NCI-H69 (cell line): ENCODE data around the gene PCDHB4.
"Not testable (repeated sequence)": the region's sequence is repeated elsewhere in the genome, so short reads cannot be mapped to it uniquely, and the experiment has no call there.

Source experiments
- DNase-seq: peaks from one replicate; lab custom pipeline; 2025; lab: John Stamatoyannopoulos, UW

The PCDHB4 gene

GRCh38 chr5:141121563-141121962 is at the start of gene PCDHB4:
PCDHB4 (plus strand) TSS chr5:141121818; CDS start chr5:141121999, 181 bp downstream.
- peak; percentile 65 for DNase-seq

GRCh38 chr5:141077826-141078225 is 43.8 kb upstream of the PCDHB4 start:
- no peak for DNase-seq

- no peak for DNase-seq
Observed at GRCh38 chr5:141082228-141082627, 39.4 kb upstream of the PCDHB4 start.

- DNase-seq = peak; percentile 84
Observed at GRCh38 chr5:141084487-141084989, 37.1 kb upstream of the PCDHB4 start.

GRCh38 chr5:141094481-141095262 is 26.9 kb upstream of the PCDHB4 start, which contains the start of gene PCDHB2:
PCDHB2 (plus strand) TSS chr5:141094615; CDS start chr5:141094791, 176 bp downstream.
- DNase-seq = peak; percentile 79

- no peak for DNase-seq
Observed at GRCh38 chr5:141095263-141095641, 26.4 kb upstream of the PCDHB4 start.

GRCh38 chr5:141096181-141096580 is 25.4 kb upstream of the PCDHB4 start:
- DNase-seq = not testable (repeated sequence)

GRCh38 chr5:141096586-141096985 is 25.0 kb upstream of the PCDHB4 start:
- not testable (repeated sequence) for DNase-seq

- peak; percentile 81 for DNase-seq
Observed at GRCh38 chr5:141100243-141100805, 21.3 kb upstream of the PCDHB4 start, which contains the start of gene PCDHB3. PCDHB3 (plus strand) TSS chr5:141100473; CDS start chr5:141100650, 177 bp downstream.

GRCh38 chr5:141101059-141101458 is 20.6 kb upstream of the PCDHB4 start:
- DNase-seq = no peak

- not testable (repeated sequence) for DNase-seq
Observed at GRCh38 chr5:141102070-141102469, 19.5 kb upstream of the PCDHB4 start.

- not testable (repeated sequence) for DNase-seq
Observed at GRCh38 chr5:141102471-141102870, 19.1 kb upstream of the PCDHB4 start.

- no peak for DNase-seq
Observed at GRCh38 chr5:141105350-141105749, 16.3 kb upstream of the PCDHB4 start.

- DNase-seq = no peak
Observed at GRCh38 chr5:141119250-141119649, 2.4 kb upstream of the PCDHB4 start.

GRCh38 chr5:141121985-141122384 is 367 bp downstream of the PCDHB4 start:
- no peak for DNase-seq

GRCh38 chr5:141123396-141124135 is 1.9 kb downstream of the PCDHB4 start:
- DNase-seq = not testable (repeated sequence)

- DNase-seq = no peak
Observed at GRCh38 chr5:141127305-141127704, 5.7 kb downstream of the PCDHB4 start.

- DNase-seq = peak; percentile 14
Observed at GRCh38 chr5:141135030-141135717, 13.6 kb downstream of the PCDHB4 start, which contains the start of gene PCDHB5. PCDHB5 (plus strand) TSS chr5:141135206; CDS start chr5:141135435, 229 bp downstream.

- DNase-seq = no peak
Observed at GRCh38 chr5:141135718-141136266, 14.2 kb downstream of the PCDHB4 start.

- not testable (repeated sequence) for DNase-seq
Observed at GRCh38 chr5:141137346-141137745, 15.7 kb downstream of the PCDHB4 start.

GRCh38 chr5:141149812-141150211 is 28.2 kb downstream of the PCDHB4 start, which contains the start of gene PCDHB6:
PCDHB6 (plus strand) TSS chr5:141150057; CDS start chr5:141150258, 201 bp downstream.
- DNase-seq = peak; percentile 29
